ENCODE results near the gene SCO1. TPM values are rescaled to one million over a fixed set of nuclear protein-coding genes. Genes with fewer than 3 reads are reported as not detected.

Gene SCO1
- total and polyA plus RNA-seq, 8 donors, result 8.0 to 61.1 (median 13.4) TPM

- intact Hi-C loops (cut with DNase I; ENCODE audit: low total_unique reads), result no loop called here
- H3K36me3 ChIP-seq, result no peaks in the 10 kb centered on the region
- no peak for TF ChIP-seq EP300 (IDR thresholded peaks at IDR 0.05)
- no peak for TF ChIP-seq POLR2A (IDR thresholded peaks at IDR 0.05)
- TF ChIP-seq CTCF (IDR thresholded peaks at IDR 0.05), result no peak
- no peak for TF ChIP-seq POLR2AphosphoS5 (IDR thresholded peaks at IDR 0.05)
- H3K4me3 ChIP-seq, result no peak overlapping the region
- H3K27me3 ChIP-seq, result no peaks in the 10 kb centered on the region
- 75 to 85% (median 81%) methylated on average over 12 to 14 of the region's 14 CpGs for WGBS, 5 donors
- DNase-seq, result no peak
- peaks cover 0 to 6% (median 2%) of the 10 kb centered on the region in 4 donors for H3K4me1 ChIP-seq
- H3K9me3 ChIP-seq, result no peaks in the 10 kb centered on the region
- H3K27ac ChIP-seq, result no peak overlapping the region
Measured at GRCh38 chr17:10622617-10623485, 74.5 kb downstream of the SCO1 start.

Other genes starting within 250 kb of the SCO1 start
- gene MYH4, start 228.0 kb downstream of the SCO1 start, total RNA-seq, result not detected
- gene MYH4, start 228.0 kb downstream of the SCO1 start, polyA plus RNA-seq, result not detected
- not detected for gene MYH1, start 179.0 kb downstream of the SCO1 start, total RNA-seq
- gene MYH1, start 179.0 kb downstream of the SCO1 start, polyA plus RNA-seq, result 1 to 10 TPM in 1 of 3 donors, under 1 TPM in 1, not detected in 1; 0.05 to 2.0 TPM
- gene MYH2, start 147.9 kb downstream of the SCO1 start, total RNA-seq, result under 1 TPM in 1 of 5 donors, not detected in 4; 0.18 TPM
- gene MYH2, start 147.9 kb downstream of the SCO1 start, polyA plus RNA-seq, result 1 to 10 TPM in 1 of 3 donors, under 1 TPM in 2; 0.05 to 1.4 (median 0.12) TPM
- 1 to 10 TPM in 3 of 5 donors, under 1 TPM in 2; 0.45 to 8.3 (median 2.3) TPM for gene MYH3, start 40.2 kb downstream of the SCO1 start, total RNA-seq
- gene MYH3, start 40.2 kb downstream of the SCO1 start, polyA plus RNA-seq, result 1 to 10 TPM; 1.2 to 5.1 (median 4.2) TPM
- 10 to 100 TPM in 1 of 5 donors, 1 to 10 TPM in 2, under 1 TPM in 1, not detected in 1; 0.87 to 16.0 (median 3.9) TPM for gene ADPRM, start 61 bp upstream of the SCO1 start, total RNA-seq
- 10 to 100 TPM; 11.0 to 24.4 (median 12.1) TPM for gene ADPRM, start 61 bp upstream of the SCO1 start, polyA plus RNA-seq
- 10 to 100 TPM in 1 of 5 donors, 1 to 10 TPM in 2, not detected in 2; 4.9 to 14.1 (median 9.4) TPM for gene TMEM220, start 32.5 kb upstream of the SCO1 start, total RNA-seq
- 1 to 10 TPM; 6.0 to 8.3 (median 7.9) TPM for gene TMEM220, start 32.5 kb upstream of the SCO1 start, polyA plus RNA-seq
- 100 to 1,000 TPM in 1 of 5 donors, 10 to 100 TPM in 4; 18.7 to 190 (median 51.2) TPM for gene TMEM238L, start 106.6 kb upstream of the SCO1 start, total RNA-seq
- gene TMEM238L, start 106.6 kb upstream of the SCO1 start, polyA plus RNA-seq, result 10 to 100 TPM in 2 of 3 donors, 1 to 10 TPM in 1; 2.2 to 55.9 (median 19.2) TPM
- 1 to 10 TPM in 1 of 5 donors, under 1 TPM in 1, not detected in 3; under 0.01 to 2.6 TPM for gene PIRT, start 140.6 kb upstream of the SCO1 start, total RNA-seq
- gene PIRT, start 140.6 kb upstream of the SCO1 start, polyA plus RNA-seq, result under 1 TPM in 2 of 3 donors, not detected in 1; 0.06 to 0.55 TPM

Data from stomach (tissue), 9 donors.